BLaER1 treated with 17β-estradiol and CSF1 and Interleukin-3, amounts not matched to agents 10 nM and 100 nM (cell line): Measurements from ENCODE around the gene TMCO6.

ENCODE experiments used
- H3K27ac ChIP-seq, 11 experiments: shearing (Covaris generic); formaldehyde crosslinking; 2 replicates each; pipeline ENCODE4 v1.8.1; 2022
- H3K27me3 ChIP-seq, 11 experiments: shearing (Covaris generic); formaldehyde crosslinking; 2 replicates each; pipeline ENCODE4 v1.8.1; 2022
- H3K36me3 ChIP-seq, 11 experiments: shearing (Covaris generic); formaldehyde crosslinking; 2 replicates each; pipeline ENCODE4 v1.8.1; 2022
- H3K4me1 ChIP-seq, 10 experiments: shearing (Covaris generic); formaldehyde crosslinking; 2 replicates each; pipeline ENCODE4 v1.8.1; 2022
- H3K4me2 ChIP-seq, 11 experiments: shearing (Covaris generic); formaldehyde crosslinking; 2 replicates each; pipeline ENCODE4 v1.8.1; 2022
- H3K4me3 ChIP-seq, 10 experiments: shearing (Covaris generic); formaldehyde crosslinking; 2 replicates each; pipeline ENCODE4 v1.8.1; 2022
- H3K9ac ChIP-seq, 11 experiments: shearing (Covaris generic); formaldehyde crosslinking; 2 replicates each; pipeline ENCODE4 v1.8.1; 2022
- H3K9me3 ChIP-seq, 11 experiments: shearing (Covaris generic); formaldehyde crosslinking; replicated peaks in 1 of 11; 2 replicates each; pipeline ENCODE4 v1.8.1; 2022
- H4K20me1 ChIP-seq, 11 experiments: shearing (Covaris generic); formaldehyde crosslinking; 2 replicates each; pipeline ENCODE4 v1.8.1; 2022
- Cebpa-rat ChIP-seq, 11 experiments: shearing (Covaris generic); IDR thresholded peaks; 2 replicates each; pipeline ENCODE4 v1.8.1; 2022

Gene TMCO6

GRCh38 chr5:140677947-140678346 is 38.7 kb downstream of the TMCO6 start:
- H3K36me3 ChIP-seq = peaks cover 97 to 100% (median 99%) of the 10 kb centered on the region in 11 experiments
- no peak overlapping the region for H3K4me3 ChIP-seq
- no peak overlapping the region for H3K4me2 ChIP-seq
- H3K9me3 ChIP-seq = no peaks in the 10 kb centered on the region
- H3K27me3 ChIP-seq = no peaks in the 10 kb centered on the region
- H3K4me1 ChIP-seq = no peaks in the 10 kb centered on the region
- no peak overlapping the region for H3K27ac ChIP-seq
- peaks cover 0 to 46% (median 28%) of the 10 kb centered on the region in 11 experiments; a peak in 16 of 22 replicates for H4K20me1 ChIP-seq
- TF ChIP-seq Cebpa-rat (IDR thresholded peaks at IDR 0.05) = no peak
- H3K9ac ChIP-seq = no peak overlapping the region

GRCh38 chr5:140678993-140679392 is 39.7 kb downstream of the TMCO6 start:
- H3K4me1 ChIP-seq = no peaks in the 10 kb centered on the region
- H3K27ac ChIP-seq = no peak overlapping the region
- H3K4me2 ChIP-seq = no peak overlapping the region
- peaks cover 0 to 42% (median 19%) of the 10 kb centered on the region in 11 experiments; a peak in 14 of 22 replicates for H4K20me1 ChIP-seq
- TF ChIP-seq Cebpa-rat (IDR thresholded peaks at IDR 0.05) = no peak
- peaks cover 95 to 100% (median 99%) of the 10 kb centered on the region in 11 experiments for H3K36me3 ChIP-seq
- H3K9me3 ChIP-seq = no peaks in the 10 kb centered on the region
- H3K27me3 ChIP-seq = no peaks in the 10 kb centered on the region
- no peak overlapping the region for H3K9ac ChIP-seq
- H3K4me3 ChIP-seq = no peak overlapping the region

DNA sequence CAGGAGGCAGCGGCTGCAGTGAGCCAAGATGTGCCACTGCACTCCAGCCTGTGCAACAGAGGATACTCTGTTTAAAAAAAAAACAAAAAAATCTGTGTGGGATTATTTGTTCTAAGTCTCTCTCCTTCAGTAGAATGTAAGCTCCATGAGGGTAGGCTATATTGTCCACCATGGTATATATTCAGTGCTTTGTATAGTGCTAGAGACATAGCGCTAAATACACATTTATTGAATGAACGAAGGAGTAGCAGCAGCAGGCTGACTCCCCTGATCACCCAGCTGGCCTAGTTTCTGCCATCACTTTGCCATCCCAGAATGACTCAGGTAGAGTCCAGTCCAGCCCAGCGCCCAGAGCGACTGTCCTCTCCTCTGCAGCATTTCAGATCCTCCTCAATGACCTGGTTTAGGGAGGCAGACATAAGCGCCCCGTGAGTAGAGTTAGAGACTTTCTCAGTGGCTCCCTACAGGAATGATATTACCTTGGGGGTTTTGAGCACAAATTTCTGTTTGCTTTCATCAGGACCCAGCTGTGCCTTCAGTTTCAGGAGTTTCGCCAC is 51.2 kb downstream of the TMCO6 start:
- no peaks in the 10 kb centered on the region for H3K9me3 ChIP-seq
- H3K9ac ChIP-seq = peak overlapping the region; percentile 82 to 92 (median 90)
- H3K27ac ChIP-seq = peak overlapping the region; percentile 8 to 90 (median 86); a peak in 21 of 22 replicates
- peaks cover 0 to 25% (median 8%) of the 10 kb centered on the region in 11 experiments; a peak in 8 of 22 replicates for H4K20me1 ChIP-seq
- peaks cover 56 to 76% (median 66%) of the 10 kb centered on the region in 11 experiments for H3K36me3 ChIP-seq
- H3K4me3 ChIP-seq = peak overlapping the region; percentile 74 to 98 (median 87)
- H3K4me1 ChIP-seq = peaks cover 28 to 47% (median 34%) of the 10 kb centered on the region in 10 experiments
- H3K4me2 ChIP-seq = peak overlapping the region; percentile 91 to 98 (median 95)
- no peaks in the 10 kb centered on the region for H3K27me3 ChIP-seq
- TF ChIP-seq Cebpa-rat (IDR thresholded peaks at IDR 0.05) = no peak

- H3K4me3 ChIP-seq = peak within 1 kb of the TSS; percentile 74 to 98 (median 87)
- peak within 1 kb of the TSS; percentile 82 to 92 (median 90) for H3K9ac ChIP-seq
- peak within 1 kb of the TSS; percentile 77 to 90 (median 86) for H3K27ac ChIP-seq
- peaks cover 28 to 47% (median 34%) of the 10 kb centered on the region in 10 experiments for H3K4me1 ChIP-seq
- H3K9me3 ChIP-seq = no peaks in the 10 kb centered on the region
- TF ChIP-seq Cebpa-rat (IDR thresholded peaks at IDR 0.05) = no peak
- peak within 1 kb of the TSS; percentile 91 to 98 (median 95) for H3K4me2 ChIP-seq
- H3K27me3 ChIP-seq = no peaks in the 10 kb centered on the region
- H3K36me3 ChIP-seq = peaks cover 57 to 76% (median 66%) of the 10 kb centered on the region in 11 experiments
- peaks cover 0 to 28% (median 8%) of the 10 kb centered on the region in 11 experiments; a peak in 8 of 22 replicates for H4K20me1 ChIP-seq
Observed at GRCh38 chr5:140690941-140691924, 52.0 kb downstream of the TMCO6 start, which contains the start of the genes HARS1 and HARS2. Gene HARS1, minus strand, starts transcription at chr5:140691370. Its CDS starts 66 bp downstream, at chr5:140691304. Gene HARS2, plus strand, starts transcription at chr5:140691455. Its CDS starts 194 bp downstream, at chr5:140691649.

DNA sequence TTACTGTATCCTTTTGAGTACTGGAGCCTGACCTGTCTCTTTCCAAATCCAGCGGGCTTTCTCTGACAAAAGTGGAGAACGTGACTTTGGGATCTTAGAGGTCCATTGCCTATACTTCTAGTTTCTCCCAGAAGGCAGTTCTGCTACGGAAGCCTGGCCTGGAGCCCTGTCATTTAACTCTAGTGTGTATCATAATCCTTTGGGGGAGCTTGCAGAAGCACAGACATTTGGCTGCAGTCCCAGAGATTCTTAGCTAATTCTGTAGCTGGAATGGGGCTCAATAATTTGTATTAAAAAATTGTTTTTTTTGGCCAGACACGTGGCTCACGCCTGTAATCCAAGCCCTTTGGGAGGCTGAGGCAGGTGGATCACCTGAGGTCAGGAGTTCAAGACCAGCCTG is 55.0 kb downstream of the TMCO6 start:
- Histone ChIP-seq H3K4me1 (peaks cover 24 to 36% (median 29%) of the 10 kb centered on the region in 10 experiments), H3K27ac (no peak overlapping the region), H3K27me3 (no peaks in the 10 kb centered on the region), H3K4me2 (no peak overlapping the region), H3K9ac (no peak overlapping the region), H3K9me3 (no peaks in the 10 kb centered on the region), H4K20me1 (peaks cover 0 to 15% (median 8%) of the 10 kb centered on the region in 11 experiments; a peak in 7 of 22 replicates), H3K36me3 (peaks cover 65 to 76% (median 68%) of the 10 kb centered on the region in 11 experiments), H3K4me3 (no peak overlapping the region)
- no peak for TF ChIP-seq Cebpa-rat (IDR thresholded peaks at IDR 0.05)
